ENCODE measurements around the gene CBL.
A peak's percentile ranks its signal among the peaks of the same experiment; 100 is the strongest.

CBL gene

DNA sequence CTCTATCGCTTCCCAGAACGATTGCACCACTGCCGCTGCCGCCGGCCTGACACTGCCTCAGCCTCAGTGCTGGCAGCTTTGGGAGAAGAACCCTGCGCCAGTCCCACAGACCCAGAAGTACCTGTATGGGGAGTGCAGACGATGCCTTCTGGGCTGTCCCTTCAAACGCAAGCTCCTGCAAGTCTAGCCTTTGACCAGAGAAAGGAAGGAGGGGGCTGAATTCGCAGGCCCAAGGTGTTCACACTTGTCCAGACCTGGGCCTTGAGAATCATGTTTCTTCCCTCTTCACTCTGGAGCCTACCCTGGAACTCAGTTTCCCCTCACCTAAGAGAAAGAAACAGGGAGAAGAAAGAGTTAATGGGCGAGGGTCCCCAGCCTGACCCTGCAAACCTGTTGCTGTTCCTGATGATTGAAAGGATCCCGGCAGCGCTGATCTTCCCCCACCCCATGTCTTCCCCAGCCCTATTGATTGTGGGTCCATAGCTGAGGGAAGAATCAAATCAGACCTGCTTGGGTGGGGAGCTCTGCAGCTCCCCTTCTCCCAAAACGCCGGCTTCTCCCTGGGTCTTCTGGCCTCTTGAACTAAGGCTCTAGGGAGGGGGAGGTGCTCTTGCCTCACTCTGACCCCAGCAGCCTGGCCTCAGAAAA, 111.6 kb downstream of the CBL start:
- DNase-seq (ENCODE audit: low spot score) = no peak
- TF ChIP-seq, protein P1, sequence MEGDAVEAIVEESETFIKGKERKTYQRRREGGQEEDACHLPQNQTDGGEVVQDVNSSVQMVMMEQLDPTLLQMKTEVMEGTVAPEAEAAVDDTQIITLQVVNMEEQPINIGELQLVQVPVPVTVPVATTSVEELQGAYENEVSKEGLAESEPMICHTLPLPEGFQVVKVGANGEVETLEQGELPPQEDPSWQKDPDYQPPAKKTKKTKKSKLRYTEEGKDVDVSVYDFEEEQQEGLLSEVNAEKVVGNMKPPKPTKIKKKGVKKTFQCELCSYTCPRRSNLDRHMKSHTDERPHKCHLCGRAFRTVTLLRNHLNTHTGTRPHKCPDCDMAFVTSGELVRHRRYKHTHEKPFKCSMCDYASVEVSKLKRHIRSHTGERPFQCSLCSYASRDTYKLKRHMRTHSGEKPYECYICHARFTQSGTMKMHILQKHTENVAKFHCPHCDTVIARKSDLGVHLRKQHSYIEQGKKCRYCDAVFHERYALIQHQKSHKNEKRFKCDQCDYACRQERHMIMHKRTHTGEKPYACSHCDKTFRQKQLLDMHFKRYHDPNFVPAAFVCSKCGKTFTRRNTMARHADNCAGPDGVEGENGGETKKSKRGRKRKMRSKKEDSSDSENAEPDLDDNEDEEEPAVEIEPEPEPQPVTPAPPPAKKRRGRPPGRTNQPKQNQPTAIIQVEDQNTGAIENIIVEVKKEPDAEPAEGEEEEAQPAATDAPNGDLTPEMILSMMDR (IDR thresholded peaks at IDR 0.05) = no peak
- Histone ChIP-seq H3K4me3 (peak overlapping the region; percentile 95), H3K27ac (peak overlapping the region; percentile 95 to 99)

DNA sequence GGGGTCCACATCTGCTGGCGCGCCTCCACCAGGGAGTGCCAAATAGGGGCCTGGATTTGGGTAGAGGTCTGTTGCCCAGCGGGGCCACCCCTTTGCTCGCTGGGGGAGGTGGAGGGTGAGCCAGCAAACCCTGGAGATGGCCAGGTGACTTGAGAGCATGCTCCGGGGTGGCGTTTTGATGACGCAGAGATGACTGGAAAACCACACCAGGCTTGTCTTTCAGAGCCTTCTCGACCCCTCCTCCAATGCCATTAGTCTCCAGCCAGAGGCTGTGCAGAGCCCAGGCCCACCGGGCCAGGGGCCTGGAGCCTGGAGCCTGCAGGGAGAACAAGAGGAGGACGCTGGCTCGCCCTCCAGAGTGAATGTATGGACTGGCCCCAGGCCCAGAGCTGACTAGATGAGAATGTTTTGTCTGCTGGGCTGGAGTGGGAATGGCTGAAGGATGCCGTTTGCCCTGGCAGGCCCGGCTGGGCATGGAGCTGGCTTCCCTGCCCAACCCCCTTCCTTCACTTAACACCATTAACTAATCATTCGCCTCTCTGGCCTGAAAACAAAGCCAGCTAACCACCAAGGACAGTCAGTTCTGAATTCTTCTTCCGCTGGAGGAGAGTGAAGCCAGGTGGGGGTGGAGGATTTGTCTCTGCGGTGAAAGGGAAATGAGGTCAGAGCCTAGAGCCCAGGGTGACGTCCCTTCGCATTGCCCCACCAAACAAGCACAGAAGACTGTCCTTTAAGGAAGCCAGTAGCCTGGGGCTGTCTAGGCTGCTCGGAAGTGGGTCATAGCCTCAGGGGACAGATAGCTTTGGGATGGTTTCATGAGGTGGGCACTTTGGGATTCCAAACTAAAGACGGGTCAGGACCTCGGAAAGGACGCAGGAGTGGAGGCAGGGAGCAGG, 112.3 kb downstream of the CBL start:
- TF ChIP-seq, protein P1 (IDR thresholded peaks at IDR 0.05) = no peak
- H3K27ac ChIP-seq = peak overlapping the region; percentile 95 to 99
- H3K4me3 ChIP-seq = peak overlapping the region; percentile 95
- peak; percentile 80 for DNase-seq (ENCODE audit: low spot score)

DNA sequence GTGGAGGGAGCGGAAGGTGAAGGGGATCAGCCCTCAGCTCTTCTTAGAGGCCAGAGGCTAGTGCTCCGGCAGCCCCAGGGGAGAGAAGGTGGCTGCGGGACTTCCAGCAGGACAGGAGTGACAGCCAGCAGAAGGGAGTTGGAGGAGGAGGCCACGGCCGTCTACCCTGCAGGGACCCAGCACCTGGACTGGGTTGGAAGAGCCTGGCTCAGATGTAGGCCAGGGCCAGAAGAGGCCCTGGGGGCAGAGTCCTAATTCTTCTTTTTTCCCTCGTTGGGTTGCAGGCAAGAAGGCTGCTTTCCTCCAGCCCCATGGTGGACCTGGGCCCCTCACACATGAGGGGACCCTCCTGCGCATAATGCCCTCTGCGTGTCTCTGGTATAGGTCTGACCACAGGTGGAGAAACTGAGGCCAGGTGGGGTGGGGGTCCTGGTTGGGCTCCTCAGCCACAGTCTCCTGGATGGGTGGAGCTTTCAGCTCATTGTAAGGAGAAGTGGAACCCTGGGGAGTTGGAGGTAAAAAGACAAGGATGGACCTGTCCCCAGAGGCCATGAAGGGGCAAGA, 113.1 kb downstream of the CBL start:
- Histone ChIP-seq H3K27ac (peak overlapping the region; percentile 95 to 99), H3K4me3 (peak overlapping the region; percentile 95)
- DNase-seq (ENCODE audit: low spot score) = no peak
- TF ChIP-seq, protein P1 (IDR thresholded peaks at IDR 0.05) = no peak

DNA sequence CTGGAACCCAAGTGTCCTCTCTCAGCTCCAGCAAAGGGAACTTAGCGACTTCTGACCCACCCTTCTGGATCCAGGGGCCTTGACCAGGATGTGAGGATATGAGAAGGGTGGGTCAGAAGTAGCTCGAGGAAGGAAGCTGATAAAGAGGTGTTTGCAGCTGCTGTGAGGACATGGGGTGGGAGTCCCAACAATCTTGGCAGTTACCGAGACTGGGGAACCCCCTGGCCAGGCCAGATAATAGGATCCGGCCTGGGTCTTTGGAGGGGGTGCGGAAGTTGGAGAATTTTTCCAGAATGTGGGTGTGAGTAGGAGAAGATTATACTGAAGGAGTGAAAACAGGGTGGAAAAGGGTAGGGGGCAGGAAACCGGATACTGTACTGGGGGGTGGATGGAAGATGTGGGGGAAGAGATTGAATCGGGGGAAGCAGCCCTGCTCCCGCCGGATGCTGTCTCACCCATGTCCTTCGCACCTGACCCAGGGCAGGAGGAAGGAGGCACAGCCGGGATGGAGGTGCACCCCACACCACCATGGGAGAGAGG, 113.6 kb downstream of the CBL start:
- H3K27ac ChIP-seq = peak overlapping the region; percentile 95 to 99
- DNase-seq (ENCODE audit: low spot score) = no peak
- peak overlapping the region; percentile 95 for H3K4me3 ChIP-seq
- TF ChIP-seq, protein P1 (IDR thresholded peaks at IDR 0.05) = no peak

DNA sequence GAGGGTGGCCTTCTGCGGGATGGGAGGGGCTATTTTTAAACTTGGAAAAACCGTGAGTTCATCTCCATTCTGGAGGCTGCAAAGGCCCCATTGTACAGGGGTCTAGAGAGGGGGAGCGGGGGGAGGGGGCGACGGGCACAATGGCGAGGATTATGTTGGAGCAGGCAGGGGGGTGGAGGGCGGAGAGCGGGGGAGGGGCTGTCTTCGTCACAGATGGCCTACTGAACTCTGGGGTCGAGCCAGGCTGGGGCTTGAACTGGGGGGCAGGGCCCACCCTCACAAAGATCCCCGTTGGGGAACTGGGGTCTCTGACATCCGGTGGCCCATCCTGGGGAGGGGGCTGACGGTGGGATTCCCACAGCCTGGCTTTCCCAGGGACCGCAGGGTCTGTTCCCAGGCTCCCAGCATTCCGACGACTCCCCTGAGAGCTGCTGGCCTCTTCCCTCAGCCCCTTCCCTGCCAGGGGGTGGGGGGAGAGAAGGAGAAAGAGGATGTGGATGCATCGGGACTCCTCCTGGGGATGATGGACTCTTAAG, 114.2 kb downstream of the CBL start:
- TF ChIP-seq, protein P1 (IDR thresholded peaks at IDR 0.05) = no peak
- Histone ChIP-seq H3K27ac (peak overlapping the region; percentile 95 to 99), H3K4me3 (peak overlapping the region; percentile 75)
- no peak for DNase-seq (ENCODE audit: low spot score)

DNA sequence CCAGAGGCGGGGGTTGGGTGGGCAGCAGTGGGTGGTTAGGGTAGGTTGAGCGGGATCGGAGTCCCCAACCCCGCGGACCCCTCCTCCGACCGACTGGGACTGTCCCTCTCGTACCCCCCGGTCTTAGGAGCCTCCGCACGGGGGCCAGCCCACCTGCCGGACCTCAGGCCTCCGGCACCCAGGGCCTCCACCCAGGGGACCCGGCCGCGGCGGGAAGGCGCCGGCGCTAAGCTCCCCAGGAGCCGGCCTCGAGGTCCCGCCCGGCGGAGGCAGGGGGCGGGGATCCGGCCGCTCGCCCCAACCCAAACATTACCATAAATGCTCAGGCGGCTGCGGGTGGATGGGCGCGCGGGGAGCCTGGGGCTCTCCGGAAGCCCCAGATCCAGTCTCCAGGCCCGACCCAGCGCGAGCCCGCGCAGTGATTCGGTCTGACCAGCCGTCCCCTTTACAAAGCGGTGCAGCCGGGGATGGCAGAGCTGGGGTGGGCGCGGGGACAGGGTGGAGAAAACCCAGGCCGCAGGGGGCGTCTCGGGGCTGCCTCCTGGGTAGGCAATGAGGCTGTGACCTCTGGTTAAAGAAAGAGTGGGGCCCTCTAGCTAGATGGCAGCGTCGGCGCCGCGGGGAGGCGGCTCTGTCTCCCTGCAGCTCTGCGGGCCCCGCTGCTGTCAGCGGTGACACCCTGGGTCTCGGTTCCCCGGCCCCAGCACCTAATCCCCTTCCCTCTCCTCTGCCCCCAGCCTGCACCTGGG, 114.8 kb downstream of the CBL start:
- Histone ChIP-seq H3K4me3 (peak overlapping the region; percentile 75), H3K27ac (peak overlapping the region; percentile 95 to 99)
- peak; percentile 85 for DNase-seq (ENCODE audit: low spot score)
- TF ChIP-seq, protein P1 (IDR thresholded peaks at IDR 0.05) = no peak

Measured in coronary artery (tissue), 2 donors.